ENCODE data around the gene TIMM17A.

TIMM17A gene

GRCh38 chr1:201983380-201983805, 28.1 kb downstream of the TIMM17A start:
- DNase-seq (ENCODE audit: low read depth in 2 of 2) = no peak

- no peak for DNase-seq (ENCODE audit: low read depth in 2 of 2)
Observed at GRCh38 chr1:201984446-201984845, 29.1 kb downstream of the TIMM17A start.

GRCh38 chr1:201985355-201985754, 30.1 kb downstream of the TIMM17A start:
- DNase-seq (ENCODE audit: low read depth in 2 of 2) = no peak

GRCh38 chr1:201988601-201989000, 33.3 kb downstream of the TIMM17A start:
- no peak for DNase-seq (ENCODE audit: low read depth in 2 of 2)

GRCh38 chr1:201989354-201990128, 34.2 kb downstream of the TIMM17A start:
- no peak for DNase-seq (ENCODE audit: low read depth in 2 of 2)

GRCh38 chr1:201990427-201990826, 35.1 kb downstream of the TIMM17A start:
- no peak for DNase-seq (ENCODE audit: low read depth in 2 of 2)

GRCh38 chr1:201999625-202000238, 44.4 kb downstream of the TIMM17A start:
- no peak for DNase-seq (ENCODE audit: low read depth in 2 of 2)

- DNase-seq (ENCODE audit: low read depth in 2 of 2) = no peak
Observed at GRCh38 chr1:202002507-202002906, 47.2 kb downstream of the TIMM17A start.

- DNase-seq (ENCODE audit: low read depth in 2 of 2) = no peak
Observed at GRCh38 chr1:202004711-202005110, 49.4 kb downstream of the TIMM17A start.

- no peak for DNase-seq (ENCODE audit: low read depth in 2 of 2)
Observed at GRCh38 chr1:202005958-202006357, 50.7 kb downstream of the TIMM17A start.

GRCh38 chr1:202007304-202007703, 52.0 kb downstream of the TIMM17A start:
- no peak for DNase-seq (ENCODE audit: low read depth in 2 of 2)

- no peak for DNase-seq (ENCODE audit: low read depth in 2 of 2)
Observed at GRCh38 chr1:202007805-202008489, 52.6 kb downstream of the TIMM17A start.

- DNase-seq (ENCODE audit: low read depth in 2 of 2) = peak; percentile 8 to 32
Observed at GRCh38 chr1:202009326-202010179, 54.2 kb downstream of the TIMM17A start.

- no peak for DNase-seq (ENCODE audit: low read depth in 2 of 2)
Observed at GRCh38 chr1:202010180-202011015, 55.1 kb downstream of the TIMM17A start, which contains the start of gene ELF3. Gene ELF3 (plus strand): TSS chr1:202010587. CDS start chr1:202011137, 550 bp downstream.

GRCh38 chr1:202011994-202012393, 56.7 kb downstream of the TIMM17A start:
- no peak for DNase-seq (ENCODE audit: low read depth in 2 of 2)

- DNase-seq (ENCODE audit: low read depth in 2 of 2) = no peak
Observed at GRCh38 chr1:202012544-202013478, 57.5 kb downstream of the TIMM17A start.

GRCh38 chr1:202013603-202014002, 58.3 kb downstream of the TIMM17A start:
- no peak for DNase-seq (ENCODE audit: low read depth in 2 of 2)

GRCh38 chr1:202014060-202014459, 58.8 kb downstream of the TIMM17A start:
- DNase-seq (ENCODE audit: low read depth in 2 of 2) = no peak

- DNase-seq (ENCODE audit: low read depth in 2 of 2) = no peak
Observed at GRCh38 chr1:202014915-202015661, 59.8 kb downstream of the TIMM17A start.
